Measurements from ENCODE around the gene XPNPEP3.
"Not testable (repeated sequence)": the region's sequence is repeated elsewhere in the genome, so short reads cannot be mapped to it uniquely, and the experiment has no call there.

The XPNPEP3 gene

DNA sequence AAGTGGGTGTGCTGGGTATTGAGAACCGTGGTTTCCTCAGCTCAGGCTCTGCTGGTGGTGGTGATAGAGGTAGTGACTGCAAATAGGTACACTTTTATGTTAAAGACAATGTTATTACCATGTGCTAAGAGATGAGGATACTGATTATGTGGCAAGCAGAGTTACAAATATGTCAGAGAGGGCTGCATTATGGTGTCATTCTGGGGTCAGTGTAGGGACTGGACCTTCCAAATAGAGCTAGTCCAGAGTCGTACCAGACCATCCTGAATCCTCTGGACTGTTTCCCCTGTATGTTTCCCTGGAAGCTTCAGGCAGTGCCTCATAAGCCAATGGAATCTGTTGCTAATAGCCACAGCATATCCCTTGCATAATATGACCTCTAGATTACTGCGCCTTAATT, 5.1 kb downstream of the XPNPEP3 start, which contains the start of gene DNAJB7:
Gene DNAJB7, minus strand, starts transcription at position 101 of the 400 bp plus-strand sequence. CDS start 119 bp downstream, outside the sequence.
- H3K27me3 ChIP-seq (ENCODE audit: insufficient read depth, low read length): no peaks in the 10 kb centered on the region
- no peak within 1 kb of the TSS for H3K4me2 ChIP-seq (ENCODE audit: low read length)
- no peak within 1 kb of the TSS for H4K8ac ChIP-seq (ENCODE audit: low read depth, low read length)
- no peak within 1 kb of the TSS for H3K27ac ChIP-seq (ENCODE audit: low read depth, low read length)
- H2AFZ ChIP-seq (ENCODE audit: insufficient read depth, low read length, poor library complexity): no peak within 1 kb of the TSS
- H3K23ac ChIP-seq (ENCODE audit: low read length): no peak within 1 kb of the TSS
- peaks cover 0 to 4% of the 10 kb centered on the region in 2 experiments for H3K36me3 ChIP-seq (ENCODE audit: control insufficient read depth in 1 of 2, insufficient read depth in 2 of 2, low read length in 2 of 2)
- no peak within 1 kb of the TSS for H2BK12ac ChIP-seq (ENCODE audit: low read length)
- no peak within 1 kb of the TSS for H4K12ac ChIP-seq (ENCODE audit: low read depth, low read length)
- no peak within 1 kb of the TSS for H3K14ac ChIP-seq (ENCODE audit: low read length)
- no peak for DNase-seq
- no peaks in the 10 kb centered on the region for H3K9me3 ChIP-seq (ENCODE audit: insufficient read depth, low read depth, low read length)
- no peak within 1 kb of the TSS for H2BK5ac ChIP-seq (ENCODE audit: low read depth, low read length, poor library complexity)
- H3K9ac ChIP-seq (ENCODE audit: low read length): no peak within 1 kb of the TSS
- H2AK5ac ChIP-seq (ENCODE audit: low read length): no peak within 1 kb of the TSS
- no peak within 1 kb of the TSS for H3K4me3 ChIP-seq (ENCODE audit: low read depth, low read length)
- H3K4ac ChIP-seq (ENCODE audit: low read depth, low read length): no peak within 1 kb of the TSS
- peaks cover 4% of the 10 kb centered on the region for H3K79me1 ChIP-seq (ENCODE audit: low read length)
- H3K4me1 ChIP-seq (ENCODE audit: control insufficient read depth in 1 of 2, insufficient read depth in 2 of 2, low read length in 2 of 2): peaks cover 4% of the 10 kb centered on the region in 2 experiments
- H4K91ac ChIP-seq (ENCODE audit: low read depth, low read length): no peak within 1 kb of the TSS
- H3K18ac ChIP-seq (ENCODE audit: low read length): no peak within 1 kb of the TSS
- WGBS (ENCODE audit: extremely low coverage, insufficient coverage, insufficient read length): no CpG with 5 or more reads among the region's 3 CpGs
- peaks cover 10% of the 10 kb centered on the region for H3K79me2 ChIP-seq (ENCODE audit: control insufficient read depth, insufficient read depth, low read length, poor library complexity)
- H2BK120ac ChIP-seq (ENCODE audit: insufficient read depth, low read length, poor library complexity): no peak within 1 kb of the TSS

DNA sequence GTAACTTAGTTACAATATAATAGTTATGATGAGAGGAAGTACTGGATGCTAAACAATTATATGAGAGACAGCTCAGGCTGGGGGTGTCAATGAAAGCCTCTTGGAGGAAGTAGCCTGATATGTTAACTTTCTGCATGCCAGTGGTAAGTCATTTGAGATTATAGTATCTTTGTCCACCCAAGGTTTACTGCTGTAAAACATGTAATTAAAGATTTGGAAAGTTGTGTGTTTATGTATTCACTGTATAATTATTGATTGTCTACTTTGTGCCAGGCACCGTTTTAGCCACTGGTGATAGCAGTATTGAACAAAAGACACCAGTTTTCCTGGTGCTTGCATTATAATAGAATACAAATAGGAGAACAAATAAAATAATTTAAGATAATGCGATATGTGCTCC, 5.6 kb downstream of the XPNPEP3 start:
- Histone ChIP-seq H3K4me1 (ENCODE audit: control insufficient read depth in 1 of 2, insufficient read depth in 2 of 2, low read length in 2 of 2) (peaks cover 4% of the 10 kb centered on the region in 2 experiments), H3K27me3 (ENCODE audit: insufficient read depth, low read length) (no peaks in the 10 kb centered on the region), H4K8ac (ENCODE audit: low read depth, low read length) (no peak overlapping the region), H4K91ac (ENCODE audit: low read depth, low read length) (no peak overlapping the region), H3K14ac (ENCODE audit: low read length) (no peak overlapping the region), H2BK12ac (ENCODE audit: low read length) (no peak overlapping the region), H4K12ac (ENCODE audit: low read depth, low read length) (no peak overlapping the region), H2BK5ac (ENCODE audit: low read depth, low read length, poor library complexity) (no peak overlapping the region), H3K79me2 (ENCODE audit: control insufficient read depth, insufficient read depth, low read length, poor library complexity) (peaks cover 4% of the 10 kb centered on the region), H2AFZ (ENCODE audit: insufficient read depth, low read length, poor library complexity) (no peak overlapping the region), H3K27ac (ENCODE audit: low read depth, low read length) (no peak overlapping the region), H3K36me3 (ENCODE audit: control insufficient read depth in 1 of 2, insufficient read depth in 2 of 2, low read length in 2 of 2) (peaks cover 0 to 4% of the 10 kb centered on the region in 2 experiments), H3K79me1 (ENCODE audit: low read length) (no peaks in the 10 kb centered on the region), H2BK120ac (ENCODE audit: insufficient read depth, low read length, poor library complexity) (no peak overlapping the region), H3K9me3 (ENCODE audit: insufficient read depth, low read depth, low read length) (no peaks in the 10 kb centered on the region), H3K23ac (ENCODE audit: low read length) (no peak overlapping the region), H3K4ac (ENCODE audit: low read depth, low read length) (no peak overlapping the region), H2AK5ac (ENCODE audit: low read length) (no peak overlapping the region), H3K18ac (ENCODE audit: low read length) (no peak overlapping the region), H3K4me2 (ENCODE audit: low read length) (no peak overlapping the region), H3K9ac (ENCODE audit: low read length) (no peak overlapping the region), H3K4me3 (ENCODE audit: low read depth, low read length) (no peak overlapping the region)
- WGBS (ENCODE audit: extremely low coverage, insufficient coverage, insufficient read length): no CpG with 5 or more reads among the region's 2 CpGs
- no peak for DNase-seq

DNA sequence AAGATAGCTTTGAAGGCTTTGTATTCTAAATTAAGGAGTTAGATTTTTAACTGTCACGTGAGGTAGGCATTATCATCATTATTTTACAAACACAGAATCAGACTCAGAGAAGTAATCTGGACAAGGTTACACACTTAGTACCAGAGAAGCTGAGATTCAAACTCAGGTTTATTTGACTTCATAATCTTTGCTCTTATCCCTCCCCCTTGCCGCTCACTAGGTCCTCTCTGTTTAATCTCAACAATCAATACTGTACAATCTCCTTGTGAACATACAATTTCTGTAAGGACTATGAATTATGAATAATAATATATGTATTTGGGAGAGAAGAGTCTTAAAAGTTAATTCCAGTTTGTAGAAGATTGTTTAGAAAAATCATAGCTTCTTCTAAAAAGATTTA, 10.2 kb downstream of the XPNPEP3 start:
- no peaks in the 10 kb centered on the region for H3K79me2 ChIP-seq (ENCODE audit: control insufficient read depth, insufficient read depth, low read length, poor library complexity)
- H3K18ac ChIP-seq (ENCODE audit: low read length): no peak overlapping the region
- no peak overlapping the region for H3K4ac ChIP-seq (ENCODE audit: low read depth, low read length)
- no peaks in the 10 kb centered on the region for H3K79me1 ChIP-seq (ENCODE audit: low read length)
- no peak overlapping the region for H3K9ac ChIP-seq (ENCODE audit: low read length)
- WGBS (ENCODE audit: extremely low coverage, insufficient coverage, insufficient read length): no CpG with 5 or more reads among the region's 2 CpGs
- H2AFZ ChIP-seq (ENCODE audit: insufficient read depth, low read length, poor library complexity): no peak overlapping the region
- no peak overlapping the region for H4K8ac ChIP-seq (ENCODE audit: low read depth, low read length)
- no peak overlapping the region for H2BK120ac ChIP-seq (ENCODE audit: insufficient read depth, low read length, poor library complexity)
- DNase-seq: no peak
- no peak overlapping the region for H2AK5ac ChIP-seq (ENCODE audit: low read length)
- H3K27me3 ChIP-seq (ENCODE audit: insufficient read depth, low read length): no peaks in the 10 kb centered on the region
- no peak overlapping the region for H2BK5ac ChIP-seq (ENCODE audit: low read depth, low read length, poor library complexity)
- H3K14ac ChIP-seq (ENCODE audit: low read length): no peak overlapping the region
- no peaks in the 10 kb centered on the region for H3K9me3 ChIP-seq (ENCODE audit: insufficient read depth, low read depth, low read length)
- H3K23ac ChIP-seq (ENCODE audit: low read length): no peak overlapping the region
- H4K12ac ChIP-seq (ENCODE audit: low read depth, low read length): no peak overlapping the region
- peaks cover 2 to 5% of the 10 kb centered on the region in 2 experiments for H3K36me3 ChIP-seq (ENCODE audit: control insufficient read depth in 1 of 2, insufficient read depth in 2 of 2, low read length in 2 of 2)
- H3K27ac ChIP-seq (ENCODE audit: low read depth, low read length): no peak overlapping the region
- no peak overlapping the region for H4K91ac ChIP-seq (ENCODE audit: low read depth, low read length)
- no peaks in the 10 kb centered on the region for H3K4me1 ChIP-seq (ENCODE audit: control insufficient read depth in 1 of 2, insufficient read depth in 2 of 2, low read length in 2 of 2)
- H3K4me3 ChIP-seq (ENCODE audit: low read depth, low read length): no peak overlapping the region
- H3K4me2 ChIP-seq (ENCODE audit: low read length): no peak overlapping the region
- no peak overlapping the region for H2BK12ac ChIP-seq (ENCODE audit: low read length)

DNA sequence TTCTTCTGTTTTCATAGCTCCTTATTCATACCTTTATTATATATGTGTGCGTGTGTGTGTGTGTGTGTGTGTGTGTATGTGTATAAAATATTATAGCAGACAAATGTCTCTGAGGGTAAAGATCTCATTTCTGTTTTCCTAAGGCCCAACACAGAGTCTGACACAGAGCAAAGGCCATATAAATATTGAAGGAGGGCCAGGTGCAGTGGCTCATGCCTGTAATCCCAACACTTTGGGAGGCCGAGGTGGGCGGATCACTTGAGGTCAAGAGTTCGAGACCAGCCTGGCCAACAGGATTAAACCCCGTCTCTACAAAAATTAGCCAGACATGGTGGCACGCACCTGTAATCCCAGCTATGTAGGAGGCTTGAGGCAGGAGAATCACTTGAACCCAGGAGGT, 11.4 kb downstream of the XPNPEP3 start:
- not testable (repeated sequence) for DNase-seq; H3K14ac ChIP-seq (ENCODE audit: low read length)

More for the DNA sequence above, 11.4 kb downstream of the XPNPEP3 start:
- H3K4me3 ChIP-seq (ENCODE audit: low read depth, low read length); H2AFZ ChIP-seq (ENCODE audit: insufficient read depth, low read length, poor library complexity); H3K4me2 ChIP-seq (ENCODE audit: low read length); H3K9ac ChIP-seq (ENCODE audit: low read length); H4K91ac ChIP-seq (ENCODE audit: low read depth, low read length); H3K79me2 ChIP-seq (ENCODE audit: control insufficient read depth, insufficient read depth, low read length, poor library complexity); H3K27ac ChIP-seq (ENCODE audit: low read depth, low read length); H3K4me1 ChIP-seq (ENCODE audit: control insufficient read depth in 1 of 2, insufficient read depth in 2 of 2, low read length in 2 of 2); H2BK120ac ChIP-seq (ENCODE audit: insufficient read depth, low read length, poor library complexity); H3K9me3 ChIP-seq (ENCODE audit: insufficient read depth, low read depth, low read length); H3K4ac ChIP-seq (ENCODE audit: low read depth, low read length); H4K8ac ChIP-seq (ENCODE audit: low read depth, low read length); H3K18ac ChIP-seq (ENCODE audit: low read length); H2BK12ac ChIP-seq (ENCODE audit: low read length); H3K79me1 ChIP-seq (ENCODE audit: low read length); H2BK5ac ChIP-seq (ENCODE audit: low read depth, low read length, poor library complexity); H3K27me3 ChIP-seq (ENCODE audit: insufficient read depth, low read length); H2AK5ac ChIP-seq (ENCODE audit: low read length); H4K12ac ChIP-seq (ENCODE audit: low read depth, low read length); H3K23ac ChIP-seq (ENCODE audit: low read length); H3K36me3 ChIP-seq (ENCODE audit: control insufficient read depth in 1 of 2, insufficient read depth in 2 of 2, low read length in 2 of 2): not testable (repeated sequence)
- WGBS (ENCODE audit: extremely low coverage, insufficient coverage, insufficient read length): no CpG with 5 or more reads among the region's 6 CpGs

All from trophoblast cell (in vitro differentiated cells and primary cell).